OCI-LY1 (cell line): ENCODE measurements around the gene AGPAT2.

Experiments
- H2AFZ ChIP-seq: fragments of 200-600 bp; sonication (generic), shearing (Covaris generic); 2 replicates; pipeline ENCODE4 v1.6.0; 2014; ENCODE audit warnings: antibody characterized with exemption, mild to moderate bottlenecking, low read length
- H3F3A ChIP-seq: fragments of 200-600 bp; sonication (generic), shearing (Covaris generic); 2 replicates; pipeline ENCODE4 v1.6.0; 2014; ENCODE audit warnings: mild to moderate bottlenecking, antibody characterized with exemption, low read length, moderate library complexity; ENCODE audit not compliant: insufficient read depth
- H3K27ac ChIP-seq: fragments of 200-600 bp; sonication (generic); 2 replicates; pipeline ENCODE4 v1.5.1; 2014; ENCODE audit warnings: low read length, mixed run types, mild to moderate bottlenecking, low read depth; ENCODE audit not compliant: poor library complexity, severe bottlenecking
- H3K27me3 ChIP-seq: fragments of 200-600 bp; sonication (generic); 2 replicates; pipeline ENCODE4 v1.6.0; 2014; ENCODE audit warnings: antibody characterized with exemption, mild to moderate bottlenecking, low read length, moderate library complexity; ENCODE audit not compliant: insufficient read depth
- H3K36me3 ChIP-seq: fragments of 200-600 bp; sonication (generic); 2 replicates; pipeline ENCODE4 v1.6.1; 2014; ENCODE audit warnings: mild to moderate bottlenecking, antibody characterized with exemption, low read length, moderate library complexity, mixed read lengths; ENCODE audit not compliant: insufficient read depth
- H3K4me1 ChIP-seq: fragments of 200-600 bp; sonication (generic); 2 replicates; pipeline ENCODE4 v1.5.1; 2014; ENCODE audit warnings: mild to moderate bottlenecking, low read length, moderate library complexity; ENCODE audit not compliant: insufficient read depth, severe bottlenecking
- H3K4me2 ChIP-seq: fragments of 200-600 bp; sonication (generic), shearing (Covaris generic); 2 replicates; pipeline ENCODE4 v1.6.1; 2014; ENCODE audit warnings: low read length
- H3K4me3 ChIP-seq: fragments of 200-600 bp; sonication (generic); 2 replicates; pipeline ENCODE4 v1.5.1; 2014; ENCODE audit warnings: low read length, low read depth, mild to moderate bottlenecking, mixed read lengths; ENCODE audit not compliant: poor library complexity, severe bottlenecking
- H3K79me2 ChIP-seq: fragments of 200-600 bp; shearing (Covaris generic); 2 replicates; pipeline ENCODE4 v1.6.1; 2016; ENCODE audit warnings: mixed run types, low read length, mixed read lengths; ENCODE audit not compliant: insufficient read depth
- H3K9ac ChIP-seq: fragments of 200-600 bp; sonication (generic), shearing (Covaris generic); 2 replicates; pipeline ENCODE4 v1.6.1; 2014; ENCODE audit warnings: mild to moderate bottlenecking, low read length, mixed read lengths
- H3K9me2 ChIP-seq: fragments of 200-600 bp; sonication (generic), shearing (Covaris generic); 2 replicates; pipeline ENCODE4 v1.6.1; 2014; ENCODE audit warnings: low read depth, mild to moderate bottlenecking, low read length, mixed read lengths
- H3K9me3 ChIP-seq: fragments of 200-600 bp; shearing (Covaris generic); 2 replicates; pipeline ENCODE4 v1.6.1; 2014; ENCODE audit warnings: low read length, mixed read lengths
- H4K20me1 ChIP-seq: fragments of 200-600 bp; sonication (generic), shearing (Covaris generic); 2 replicates; pipeline ENCODE4 v1.6.0; 2016; ENCODE audit warnings: mild to moderate bottlenecking, low read length; ENCODE audit not compliant: insufficient read depth
- CTCF ChIP-seq: fragments of 200-600 bp; sonication (generic), shearing (Covaris generic); IDR thresholded peaks from 2 replicates; pipeline ENCODE4 v1.5.1; 2017; ENCODE audit warnings: mild to moderate bottlenecking, antibody characterized with exemption, low read length, moderate library complexity, mixed read lengths
- EZH2 ChIP-seq: fragments of 200-600 bp; sonication (generic), shearing (Covaris generic); IDR thresholded peaks from 2 replicates; pipeline ENCODE4 v1.8.0; 2017; ENCODE audit warnings: borderline replicate concordance, mixed run types, mild to moderate bottlenecking, antibody characterized with exemption, low read length, moderate library complexity, mixed read lengths

AGPAT2 gene

GRCh38 chr9:136646827-136647711 is 40.2 kb downstream of the AGPAT2 start:
- Histone ChIP-seq H3K27me3 (peaks cover 10% of the 10 kb centered on the region; the same call in 1 of the 2 replicates), H3K9me3 (no peaks in the 10 kb centered on the region), H3K27ac (no peak overlapping the region), H3K4me2 (no peak overlapping the region), H2AFZ (no peak overlapping the region), H3K9me2 (no peaks in the 10 kb centered on the region), H3K9ac (no peak overlapping the region), H3K79me2 (no peaks in the 10 kb centered on the region), H3K4me1 (no peaks in the 10 kb centered on the region), H3K4me3 (no peak overlapping the region), H3F3A (no peaks in the 10 kb centered on the region), H3K36me3 (no peaks in the 10 kb centered on the region), H4K20me1 (no peaks in the 10 kb centered on the region)
- TF ChIP-seq CTCF: no peak
- TF ChIP-seq EZH2: no peak

- H2AFZ ChIP-seq: no peak overlapping the region
These were observed 41.1 kb downstream of the AGPAT2 start for GRCh38 chr9:136645903-136646754.

More at GRCh38 chr9:136645903-136646754, 41.1 kb downstream of the AGPAT2 start:
- Histone ChIP-seq H3K9me3 (no peaks in the 10 kb centered on the region), H3K36me3 (no peaks in the 10 kb centered on the region), H4K20me1 (no peaks in the 10 kb centered on the region), H3K27ac (no peak overlapping the region), H3F3A (no peaks in the 10 kb centered on the region), H3K9me2 (no peaks in the 10 kb centered on the region), H3K79me2 (no peaks in the 10 kb centered on the region), H3K27me3 (peaks cover 7% of the 10 kb centered on the region; the same call in 1 of the 2 replicates), H3K4me2 (no peak overlapping the region), H3K9ac (no peak overlapping the region), H3K4me3 (no peak overlapping the region), H3K4me1 (no peaks in the 10 kb centered on the region)
- TF ChIP-seq CTCF (no peak), EZH2 (no peak)
